Mesendoderm (in vitro differentiated cells): ENCODE measurements around the gene C10orf62. TPM values are rescaled to one million over a fixed set of nuclear protein-coding genes. Genes with fewer than 3 reads are reported as not detected.
A peak's percentile ranks its signal among the peaks of the same experiment; 100 is the strongest.

Experiments
- DNase-seq: peaks from one replicate; pipeline ENCODE4 v3.0.0; 2013
- H2AK5ac ChIP-seq: 2 replicates; pipeline ENCODE4 v1.6.1; 2013; ENCODE audit warnings: low read length, inconsistent platforms
- H2BK120ac ChIP-seq: 2 replicates; pipeline ENCODE4 v1.6.1; 2013; ENCODE audit warnings: low read depth, mild to moderate bottlenecking, low read length, moderate library complexity, mixed read lengths
- H2BK15ac ChIP-seq: replicated peaks from 2 replicates; pipeline ENCODE4 v1.6.1; 2013; ENCODE audit warnings: low read depth, mild to moderate bottlenecking, moderate library complexity
- H2BK5ac ChIP-seq: 2 replicates; pipeline ENCODE4 v1.6.1; 2013; ENCODE audit warnings: low read length, inconsistent platforms
- H3K18ac ChIP-seq: 2 replicates; pipeline ENCODE4 v1.6.1; 2013; ENCODE audit warnings: mild to moderate bottlenecking, low read length, mixed read lengths
- H3K23ac ChIP-seq: one replicate; pipeline ENCODE4 v1.6.1; 2013; ENCODE audit warnings: low read length
- H3K27ac ChIP-seq: 2 replicates; pipeline ENCODE4 v1.5.1; 2013; ENCODE audit warnings: low read depth, mild to moderate bottlenecking, inconsistent platforms, low read length, moderate library complexity
- H3K27me3 ChIP-seq: 2 replicates; pipeline ENCODE4 v1.6.1; 2013; ENCODE audit warnings: low read length, control low read depth, mild to moderate bottlenecking, inconsistent platforms; ENCODE audit not compliant: insufficient read depth, poor library complexity
- H3K36me3 ChIP-seq: 2 replicates; pipeline ENCODE4 v1.6.1; 2013; ENCODE audit warnings: low read length, inconsistent platforms; ENCODE audit not compliant: control insufficient read depth, insufficient read depth
- H3K4ac ChIP-seq: one replicate; pipeline ENCODE4 v1.6.1; 2013; ENCODE audit warnings: low read depth, mild to moderate bottlenecking, low read length, moderate library complexity
- H3K4me1 ChIP-seq: 2 replicates; pipeline ENCODE4 v1.6.1; 2013; ENCODE audit warnings: low read depth, low read length, inconsistent platforms; ENCODE audit not compliant: control insufficient read depth
- H3K4me2 ChIP-seq: 2 replicates; pipeline ENCODE4 v1.6.1; 2013; ENCODE audit warnings: low read length
- H3K4me3 ChIP-seq: 2 replicates; pipeline ENCODE4 v1.5.1; 2013; ENCODE audit warnings: mild to moderate bottlenecking, low read length
- H3K56ac ChIP-seq: one replicate; pipeline ENCODE4 v1.6.1; 2013; ENCODE audit warnings: low read length
- H3K79me1 ChIP-seq: 2 replicates; pipeline ENCODE4 v1.6.1; 2013; ENCODE audit warnings: low read length, inconsistent platforms
- H3K79me2 ChIP-seq: 2 replicates; pipeline ENCODE4 v1.6.1; 2013; ENCODE audit warnings: mild to moderate bottlenecking, low read length; ENCODE audit not compliant: control insufficient read depth, insufficient read depth
- H3K9ac ChIP-seq: 2 replicates; pipeline ENCODE4 v1.6.1; 2013; ENCODE audit warnings: low read length, inconsistent platforms
- H4K5ac ChIP-seq: one replicate; pipeline ENCODE4 v1.6.1; 2013; ENCODE audit warnings: low read length
- H4K8ac ChIP-seq: one replicate; pipeline ENCODE4 v1.6.1; 2013; ENCODE audit warnings: low read depth, mild to moderate bottlenecking, control low read depth, low read length, moderate library complexity
- WGBS: extraction: QIAGEN DNeasy Blood & Tissue Kit; methylation state at CpG from one replicate; pipeline ENCODE4 v1.1.7; 2013; ENCODE audit warnings: low lambda C conversion rate, missing lambda C conversion rate; ENCODE audit not compliant: insufficient coverage; ENCODE audit errors: extremely low coverage; 5-methylcytosine and 5-hydroxymethylcytosine counted together
- polyA plus RNA-seq, 2 experiments: library from polyadenylated mRNA; stranded (reverse); fragments of 200-250 nt; gene quantifications; one replicate each; pipeline ENCODE4 v1.2.3, GENCODE V29; 2013

C10orf62 gene
- not detected for polyA plus RNA-seq (2013, experiment 1 of 2)
- polyA plus RNA-seq (2013, experiment 2 of 2): not detected

- H2AK5ac ChIP-seq: no peak within 1 kb of the TSS
- no peak within 1 kb of the TSS for H2BK5ac ChIP-seq
- no peak within 1 kb of the TSS for H3K27ac ChIP-seq
- H4K5ac ChIP-seq: no peak within 1 kb of the TSS
- H3K56ac ChIP-seq: no peak within 1 kb of the TSS
- no peaks in the 10 kb centered on the region for H3K27me3 ChIP-seq
- H4K8ac ChIP-seq: no peak within 1 kb of the TSS
- H3K79me1 ChIP-seq: no peaks in the 10 kb centered on the region
- no peak within 1 kb of the TSS for H3K4me3 ChIP-seq
- H3K4ac ChIP-seq: no peak within 1 kb of the TSS
- no CpG with 5 or more reads among the region's 3 CpGs for WGBS
- H3K4me1 ChIP-seq: no peaks in the 10 kb centered on the region
- H3K36me3 ChIP-seq: no peaks in the 10 kb centered on the region
- no peak within 1 kb of the TSS for H3K9ac ChIP-seq
- H3K4me2 ChIP-seq: no peak within 1 kb of the TSS
- H2BK15ac ChIP-seq: no peak within 1 kb of the TSS
- no peak for DNase-seq
- H3K23ac ChIP-seq: no peak within 1 kb of the TSS
- no peak within 1 kb of the TSS for H3K18ac ChIP-seq
- H3K79me2 ChIP-seq: no peaks in the 10 kb centered on the region
- H2BK120ac ChIP-seq: no peak within 1 kb of the TSS
These were observed at the start of gene C10orf62 for GRCh38 chr10:97589479-97589878. C10orf62 (plus strand) TSS chr10:97589721; CDS start chr10:97589898, 177 bp downstream.

- Histone ChIP-seq H3K4me1 (peaks cover 7% of the 10 kb centered on the region), H3K4me3 (no peak overlapping the region), H3K4ac (no peak overlapping the region), H4K8ac (no peak overlapping the region), H2BK15ac (no peak overlapping the region), H4K5ac (no peak overlapping the region), H3K27ac (no peak overlapping the region), H3K36me3 (no peaks in the 10 kb centered on the region), H3K79me1 (peaks cover 8% of the 10 kb centered on the region), H3K23ac (peak overlapping the region; percentile 1), H3K9ac (no peak overlapping the region), H2AK5ac (peak overlapping the region; percentile 78), H3K18ac (no peak overlapping the region), H3K56ac (peak overlapping the region; percentile 60), H3K79me2 (no peaks in the 10 kb centered on the region), H3K4me2 (no peak overlapping the region), H2BK5ac (no peak overlapping the region), H2BK120ac (no peak overlapping the region), H3K27me3 (no peaks in the 10 kb centered on the region)
- peak; percentile 63 for DNase-seq
- WGBS: no CpG with 5 or more reads among the region's 14 CpGs
These were observed 48.6 kb upstream of the C10orf62 start for GRCh38 chr10:97540669-97541500.

GRCh38 chr10:97542169-97543024, 47.1 kb upstream of the C10orf62 start:
- H3K36me3 ChIP-seq: no peaks in the 10 kb centered on the region
- H2BK5ac ChIP-seq: peak overlapping the region; percentile 19
- H2BK120ac ChIP-seq: no peak overlapping the region
- H2BK15ac ChIP-seq: no peak overlapping the region
- H2AK5ac ChIP-seq: no peak overlapping the region
- WGBS: no CpG with 5 or more reads among the region's 9 CpGs
- peak overlapping the region; percentile 54 for H3K56ac ChIP-seq
- no peaks in the 10 kb centered on the region for H3K79me2 ChIP-seq
- peak overlapping the region; percentile 87 for H3K23ac ChIP-seq
- H3K4me2 ChIP-seq: no peak overlapping the region
- peak overlapping the region; percentile 41 for H3K18ac ChIP-seq
- H3K9ac ChIP-seq: no peak overlapping the region
- peak; percentile 94 for DNase-seq
- H3K4ac ChIP-seq: no peak overlapping the region
- H3K4me1 ChIP-seq: peaks cover 7% of the 10 kb centered on the region
- H3K4me3 ChIP-seq: no peak overlapping the region
- H3K27me3 ChIP-seq: no peaks in the 10 kb centered on the region
- no peak overlapping the region for H4K5ac ChIP-seq
- peak overlapping the region; percentile 41 for H3K27ac ChIP-seq
- H4K8ac ChIP-seq: no peak overlapping the region
- peaks cover 6% of the 10 kb centered on the region for H3K79me1 ChIP-seq

GRCh38 chr10:97543025-97543546, 46.4 kb upstream of the C10orf62 start:
- Histone ChIP-seq H3K79me2 (no peaks in the 10 kb centered on the region), H3K27ac (peak overlapping the region; percentile 41), H3K9ac (no peak overlapping the region), H3K23ac (no peak overlapping the region), H2BK15ac (no peak overlapping the region), H3K27me3 (no peaks in the 10 kb centered on the region), H3K18ac (peak overlapping the region; percentile 13), H2BK5ac (no peak overlapping the region), H3K79me1 (peaks cover 5% of the 10 kb centered on the region), H4K8ac (no peak overlapping the region), H4K5ac (no peak overlapping the region), H3K4ac (no peak overlapping the region), H2BK120ac (no peak overlapping the region), H3K4me2 (no peak overlapping the region), H3K56ac (peak overlapping the region; percentile 51), H2AK5ac (no peak overlapping the region), H3K4me3 (no peak overlapping the region), H3K4me1 (peaks cover 7% of the 10 kb centered on the region), H3K36me3 (no peaks in the 10 kb centered on the region)
- no CpG with 5 or more reads among the region's 10 CpGs for WGBS
- peak; percentile 86 for DNase-seq

- H3K18ac ChIP-seq: no peak overlapping the region
- WGBS: no CpG with 5 or more reads among the region's 18 CpGs
- no peaks in the 10 kb centered on the region for H3K79me1 ChIP-seq
- no peak overlapping the region for H4K8ac ChIP-seq
- H3K4me1 ChIP-seq: peaks cover 11% of the 10 kb centered on the region
- H3K4me2 ChIP-seq: no peak overlapping the region
- H3K36me3 ChIP-seq: no peaks in the 10 kb centered on the region
- no peak overlapping the region for H2BK120ac ChIP-seq
- DNase-seq: no peak
- H2BK15ac ChIP-seq: no peak overlapping the region
- H3K27me3 ChIP-seq: no peaks in the 10 kb centered on the region
- H3K9ac ChIP-seq: no peak overlapping the region
- no peak overlapping the region for H2AK5ac ChIP-seq
- no peaks in the 10 kb centered on the region for H3K79me2 ChIP-seq
- H3K56ac ChIP-seq: no peak overlapping the region
- H4K5ac ChIP-seq: no peak overlapping the region
- no peak overlapping the region for H2BK5ac ChIP-seq
- no peak overlapping the region for H3K27ac ChIP-seq
- no peak overlapping the region for H3K23ac ChIP-seq
- H3K4me3 ChIP-seq: no peak overlapping the region
- no peak overlapping the region for H3K4ac ChIP-seq
These were observed 42.9 kb upstream of the C10orf62 start for GRCh38 chr10:97546456-97547270.
